NCI-H226 (cell line): ENCODE data around the gene SYMPK.

Experiments
- DNase-seq: peaks from one replicate; pipeline ENCODE4 v3.0.0-alpha.2; 2015

SYMPK gene

DNA sequence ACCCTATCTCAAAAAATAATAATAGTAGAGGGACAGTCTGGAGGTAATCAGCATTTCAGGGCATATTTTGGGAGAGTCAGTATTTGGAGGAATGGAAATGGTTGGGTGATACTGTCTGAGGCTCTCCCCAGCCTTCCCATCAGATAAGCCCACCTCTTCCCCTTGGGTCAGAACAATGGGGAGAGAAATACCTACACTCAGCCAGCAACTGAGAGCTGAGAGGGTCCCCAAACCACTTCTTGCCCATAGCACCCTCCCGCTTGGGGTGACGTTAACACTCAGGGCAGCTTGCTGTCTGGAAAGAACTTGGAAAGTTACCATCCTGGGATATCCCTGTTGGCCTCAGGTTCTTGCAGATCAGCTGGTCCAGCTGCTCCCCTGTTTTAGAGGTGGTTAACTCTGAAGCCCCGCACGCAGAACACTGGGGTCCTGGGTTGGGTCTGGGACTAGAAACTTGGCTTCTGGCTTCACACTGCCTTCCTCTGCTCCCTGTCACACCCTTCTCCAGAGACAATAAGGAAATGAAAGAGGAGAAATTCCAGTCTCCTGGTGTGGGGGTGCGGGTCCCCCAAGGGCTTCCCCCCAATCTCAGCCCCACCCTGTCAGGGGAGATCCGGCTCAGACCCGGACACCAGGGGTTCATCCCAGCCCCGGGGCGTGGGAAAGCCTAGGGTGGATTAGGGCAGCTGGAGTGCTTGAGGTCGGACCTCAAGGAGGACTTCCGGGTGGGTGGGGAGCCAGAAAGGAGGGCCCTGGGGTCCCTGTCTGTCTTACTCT lies 3.6 kb upstream of the SYMPK start:
- DNase-seq = no peak

DNA sequence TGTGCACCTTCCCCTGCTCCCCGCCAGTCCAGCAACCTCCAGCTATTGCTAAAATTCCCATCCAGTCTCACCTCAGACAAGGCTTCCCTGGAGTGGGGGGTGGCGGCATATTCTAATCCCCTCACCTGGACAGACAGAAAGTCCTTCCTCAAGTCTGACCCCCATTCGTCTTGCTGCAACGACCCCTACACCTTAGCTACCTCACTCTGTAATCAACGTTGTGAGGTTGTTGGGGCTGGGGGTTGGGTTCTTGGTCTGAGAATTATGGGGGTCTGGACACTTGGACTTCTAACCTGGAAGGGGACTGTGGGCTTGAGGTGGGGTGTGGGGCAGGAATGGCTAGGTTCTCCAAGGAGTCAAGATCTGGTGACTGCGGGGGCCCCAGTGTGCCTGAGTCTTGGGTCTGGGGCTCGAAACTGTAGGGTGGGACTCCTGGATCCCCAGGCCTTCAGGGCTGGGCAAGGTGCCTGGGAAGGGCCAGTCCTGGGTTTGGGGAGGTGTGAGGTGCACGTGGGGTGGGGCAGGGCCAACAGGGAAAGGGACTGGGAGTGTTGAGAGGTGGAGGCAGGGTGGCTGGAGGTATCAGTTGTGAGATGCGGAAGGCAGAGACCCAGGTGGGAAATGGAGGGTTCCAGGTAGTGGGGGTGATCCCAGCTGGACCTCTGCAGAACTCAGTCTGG lies 2.5 kb upstream of the SYMPK start:
- no peak for DNase-seq

DNA sequence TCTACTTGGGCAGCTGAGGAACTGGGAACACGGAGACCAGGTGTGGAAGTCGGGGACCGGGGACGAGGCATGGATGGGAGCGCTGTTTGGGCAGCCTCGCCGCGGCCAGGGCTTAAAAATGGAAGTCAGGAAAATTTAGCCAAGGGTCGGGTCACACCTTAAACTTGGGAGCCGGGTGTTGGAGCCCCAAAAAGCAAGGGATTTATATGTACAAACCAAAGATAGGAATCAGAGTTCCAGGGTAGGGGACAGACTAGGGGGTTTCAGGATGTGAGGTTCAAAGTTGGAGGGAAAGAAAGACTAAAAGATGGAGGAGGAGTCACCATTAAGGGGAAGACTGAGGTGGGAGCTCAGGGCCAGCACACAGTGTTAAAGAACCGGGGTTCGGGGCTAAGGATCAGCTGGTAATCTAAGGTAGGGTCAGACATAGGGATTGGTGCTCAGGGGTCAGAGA lies 1.7 kb upstream of the SYMPK start:
- no peak for DNase-seq

DNA sequence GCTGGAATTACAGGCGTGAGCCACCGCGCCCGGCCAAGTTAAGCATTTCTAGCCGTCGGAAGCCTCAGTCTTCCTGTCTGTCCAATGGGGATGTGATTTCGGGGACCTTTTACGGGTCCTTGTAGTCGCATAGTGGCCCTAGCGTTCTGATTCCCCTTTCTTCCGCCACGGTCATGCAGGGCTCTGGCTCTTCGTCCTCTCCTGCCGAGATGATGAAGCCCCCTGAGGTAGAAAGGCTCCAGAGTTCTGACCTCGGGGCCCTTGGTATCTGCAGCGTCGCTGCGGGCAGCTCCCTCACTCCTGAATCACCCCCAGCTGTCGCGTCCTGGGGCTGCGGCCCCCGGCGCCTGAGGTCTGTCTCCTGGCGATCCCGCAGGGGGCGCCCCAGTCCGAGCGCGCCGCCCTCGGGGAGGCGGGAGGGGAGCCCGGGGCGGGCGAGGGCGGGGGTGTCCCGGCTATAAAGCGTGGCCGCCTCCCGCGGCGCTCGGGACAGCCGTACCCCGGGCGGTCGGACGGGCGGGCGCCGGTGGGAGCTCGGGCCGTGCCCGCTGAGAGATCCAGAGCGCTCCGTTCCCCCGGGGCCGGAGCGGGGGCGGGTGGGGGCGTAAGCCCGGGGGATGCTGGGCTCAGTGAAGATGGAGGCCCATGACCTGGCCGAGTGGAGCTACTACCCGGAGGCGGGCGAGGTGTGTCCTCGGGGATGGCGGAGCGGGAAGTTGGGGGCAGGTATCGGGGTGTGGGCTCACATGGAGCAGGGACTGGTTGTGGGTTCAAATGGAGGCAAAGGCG lies 1.1 kb upstream of the SYMPK start, which contains the start of gene FOXA3:
Gene FOXA3, plus strand, starts transcription at position 487 of the 789 bp plus-strand sequence. Its CDS starts 131 bp downstream, at position 618.
- DNase-seq = no peak

DNA sequence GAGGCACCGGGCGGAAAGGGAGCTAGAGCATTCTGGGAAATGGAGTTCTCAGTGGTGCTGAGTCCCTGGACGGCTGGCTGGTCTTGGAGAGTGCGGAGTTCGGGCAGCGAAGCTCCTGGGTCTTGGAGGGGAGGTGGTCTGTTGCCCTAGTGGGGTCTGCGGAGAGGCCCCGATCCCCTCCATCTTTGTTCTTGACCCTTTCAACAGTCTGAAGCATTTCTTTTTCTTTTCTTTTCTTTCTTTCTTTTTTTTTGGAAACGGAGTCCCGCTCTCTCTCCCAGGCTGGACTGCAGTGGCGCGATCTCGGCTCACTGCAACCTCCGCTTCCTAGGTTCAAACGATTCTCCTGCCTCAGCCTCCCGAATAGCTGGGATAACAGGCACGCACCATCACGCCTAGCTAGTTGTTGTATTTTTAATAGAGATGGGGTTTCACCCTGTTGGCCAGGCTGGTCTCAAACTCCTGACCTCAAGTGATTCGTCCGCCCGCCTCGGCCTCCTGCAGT lies 440 bp upstream of the SYMPK start:
- no peak for DNase-seq

DNA sequence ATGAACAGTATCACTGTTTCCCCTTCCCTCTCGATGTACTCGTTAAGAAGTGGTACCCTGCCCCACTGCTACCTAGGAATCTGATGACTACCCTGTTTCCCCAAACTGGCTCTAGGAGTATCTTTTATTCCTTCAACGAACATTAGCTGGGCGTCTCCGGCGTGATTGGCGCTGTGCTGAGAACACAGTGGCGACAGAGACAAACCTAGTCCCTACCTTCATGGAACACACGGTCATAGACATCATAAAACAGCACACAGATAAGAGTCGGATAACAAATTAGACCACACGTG lies 730 bp downstream of the SYMPK start:
- DNase-seq = no peak

DNA sequence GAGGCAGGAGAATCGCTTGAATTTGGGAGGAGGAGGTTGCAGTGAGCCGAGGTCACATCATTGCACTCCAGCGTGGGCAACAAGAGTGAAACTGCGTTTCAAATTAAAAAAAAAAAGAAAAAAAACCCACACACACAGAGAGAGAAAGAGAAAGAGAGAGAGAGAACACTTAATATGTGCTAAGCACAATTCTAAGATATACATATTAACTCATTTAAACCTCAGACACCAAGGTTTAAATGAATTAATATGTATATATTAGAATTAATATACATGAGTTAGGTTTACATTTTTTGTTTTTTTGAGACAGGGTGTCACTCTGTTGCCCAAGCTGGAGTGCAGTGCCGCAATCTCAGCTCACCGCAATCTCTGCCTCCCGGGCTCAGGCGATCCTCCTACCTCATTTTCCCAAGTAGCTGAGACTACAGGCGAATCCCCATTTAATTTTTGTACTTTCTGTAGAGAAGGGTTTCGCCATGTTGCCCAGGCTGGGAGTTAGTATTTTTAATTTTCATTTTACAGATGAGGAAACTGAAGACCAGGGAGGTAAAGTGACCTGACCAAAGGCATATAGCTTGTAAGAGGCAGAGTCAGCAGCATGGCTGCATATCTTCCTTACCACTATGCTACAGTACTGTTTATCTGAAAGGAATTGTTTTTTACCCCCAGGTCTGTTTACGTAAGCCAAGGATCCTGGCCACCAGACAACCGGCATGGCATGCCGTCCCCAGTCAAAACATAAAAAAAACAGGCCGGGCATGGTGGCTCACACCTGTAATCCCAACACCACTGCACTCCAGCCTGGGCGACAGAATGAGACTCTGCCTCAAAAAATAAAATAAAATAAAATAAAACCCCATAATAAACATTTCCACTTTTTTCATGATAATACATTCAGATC lies 2.3 kb downstream of the SYMPK start:
- no peak for DNase-seq

DNA sequence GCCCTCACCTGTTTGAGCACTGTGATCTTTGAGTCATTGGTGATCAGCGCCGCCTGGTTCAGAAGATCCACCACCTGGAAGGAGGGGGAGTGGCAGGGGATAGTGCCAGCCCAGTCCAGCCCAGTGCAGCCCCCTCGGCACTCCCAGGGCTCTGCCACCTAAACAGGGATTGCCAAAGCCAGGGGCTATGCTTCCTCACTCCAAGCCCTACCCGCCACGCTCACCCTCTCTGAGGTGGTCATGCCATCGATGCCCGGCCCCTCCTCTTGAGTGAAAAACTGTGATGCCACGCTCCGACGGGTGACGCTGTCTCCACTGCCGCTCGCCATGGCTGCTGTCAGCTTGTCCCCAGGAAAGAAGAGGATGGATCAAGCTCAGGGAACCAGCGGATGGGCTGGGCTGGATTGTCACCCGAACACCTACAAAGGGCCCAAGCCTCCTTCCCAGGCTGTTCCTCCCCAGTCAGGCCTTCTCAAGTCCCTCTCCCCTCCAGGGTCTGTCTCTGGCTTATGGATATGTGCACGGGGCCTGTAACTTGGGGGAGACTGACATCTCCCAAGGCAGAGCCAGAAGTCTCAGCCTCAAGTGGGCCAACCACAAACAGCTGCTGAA lies 8.7 kb downstream of the SYMPK start:
- DNase-seq = no peak

DNA sequence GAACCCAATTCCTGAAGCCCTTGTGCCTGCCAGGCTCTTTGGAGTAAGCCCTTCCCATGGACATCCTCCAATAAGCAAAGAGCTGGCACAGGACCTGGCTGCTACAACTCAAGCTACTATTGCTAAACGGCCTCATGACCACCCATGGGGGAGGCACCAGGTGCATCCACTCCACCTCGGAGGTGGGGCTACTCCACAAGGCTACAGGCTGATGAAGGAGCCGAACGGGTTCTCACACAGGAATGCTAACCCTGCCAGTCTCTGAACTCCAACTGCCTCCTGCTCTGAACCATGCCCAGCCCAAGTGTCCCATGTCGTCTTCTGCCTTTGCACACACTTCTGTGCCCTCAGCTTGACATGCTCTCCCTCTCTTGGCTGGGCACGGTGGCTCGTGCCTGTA lies 10.0 kb downstream of the SYMPK start:
- DNase-seq = no peak

DNA sequence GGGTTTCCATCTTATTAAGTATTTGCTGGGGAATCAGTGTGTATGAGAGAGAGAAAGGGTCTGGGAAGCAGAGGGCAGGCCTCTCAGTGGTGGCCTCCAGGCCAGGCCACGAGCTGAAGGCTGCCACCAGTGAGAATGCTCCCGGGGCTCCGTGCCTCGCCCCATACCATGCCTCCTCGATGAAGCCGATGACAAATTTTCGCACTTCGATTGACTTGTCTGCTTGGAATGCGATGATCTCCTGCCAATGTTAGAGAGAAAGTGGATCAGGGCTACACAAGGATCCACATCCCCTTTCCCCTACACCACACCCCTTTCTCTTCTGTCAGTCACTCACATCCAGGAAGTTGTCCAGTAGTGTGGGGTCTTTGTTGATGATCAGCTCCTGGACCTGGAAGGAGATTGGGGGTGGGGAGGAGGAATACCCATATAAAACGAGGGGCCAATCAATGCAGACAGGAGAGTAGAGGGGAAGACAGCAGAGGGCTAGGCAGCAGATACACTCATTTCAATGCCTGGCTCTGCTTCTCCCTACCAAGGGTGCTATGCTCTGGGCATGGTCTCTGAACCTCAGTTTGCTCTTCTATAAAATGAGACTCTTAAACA lies 10.7 kb downstream of the SYMPK start:
- DNase-seq = no peak

DNA sequence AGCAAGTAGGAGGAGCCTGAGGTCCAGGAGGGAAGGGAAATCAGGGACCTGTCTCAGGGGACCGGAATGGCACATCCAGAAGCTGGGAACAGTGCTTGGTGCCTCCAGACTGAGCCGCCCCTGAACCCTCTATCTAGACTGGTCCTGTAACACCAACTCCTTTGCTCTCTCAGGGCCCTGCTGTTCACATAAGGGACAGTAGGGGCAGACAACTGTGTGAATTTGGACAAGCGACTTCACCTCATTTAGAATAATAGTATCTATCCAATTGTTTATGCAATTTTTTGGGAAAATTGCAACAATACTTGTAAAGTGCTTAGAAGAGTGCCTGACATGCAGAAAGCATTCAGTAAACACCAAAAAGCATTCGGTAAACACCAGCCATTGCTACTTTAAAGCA lies 14.0 kb downstream of the SYMPK start:
- no peak for DNase-seq

DNA sequence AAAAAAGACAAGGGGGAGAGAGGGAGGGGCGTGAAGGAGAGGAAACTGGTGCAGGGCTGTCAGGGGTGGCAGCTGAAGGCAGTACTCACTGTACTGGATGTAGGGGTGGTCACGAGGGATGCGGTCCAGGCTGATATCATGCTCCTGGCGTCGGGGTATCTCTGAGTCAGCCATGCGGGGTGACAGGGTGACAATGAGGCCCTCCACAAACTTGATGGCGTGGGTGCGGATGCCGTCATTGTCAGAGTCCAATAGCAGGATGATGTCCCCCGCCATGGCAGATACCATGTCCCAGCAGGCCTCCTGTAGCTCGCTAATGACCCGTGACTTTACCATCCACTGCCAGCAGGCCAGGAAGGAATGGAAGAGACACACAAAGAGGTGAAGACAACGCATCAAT lies 15.3 kb downstream of the SYMPK start:
- DNase-seq = no peak

DNA sequence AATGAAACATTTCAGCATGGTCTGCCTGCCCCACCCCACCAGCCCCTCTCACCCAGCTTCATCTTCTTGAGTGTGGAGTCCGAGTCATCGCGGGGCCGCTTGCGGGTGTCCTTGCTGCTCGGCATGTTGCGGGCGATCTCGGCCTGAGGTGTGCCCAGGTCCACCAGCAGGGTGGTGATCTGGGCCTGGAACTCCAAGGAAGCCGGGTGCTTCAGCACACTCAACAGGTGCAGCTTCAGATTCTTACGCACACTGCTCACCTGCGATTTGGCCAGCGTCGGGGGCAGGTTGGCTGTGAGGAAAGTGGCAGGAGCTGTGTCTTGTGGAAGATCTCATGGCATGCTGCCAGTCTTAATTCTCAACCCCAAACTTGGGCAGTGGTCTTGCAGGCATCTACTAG lies 20.7 kb downstream of the SYMPK start:
- DNase-seq = no peak

DNA sequence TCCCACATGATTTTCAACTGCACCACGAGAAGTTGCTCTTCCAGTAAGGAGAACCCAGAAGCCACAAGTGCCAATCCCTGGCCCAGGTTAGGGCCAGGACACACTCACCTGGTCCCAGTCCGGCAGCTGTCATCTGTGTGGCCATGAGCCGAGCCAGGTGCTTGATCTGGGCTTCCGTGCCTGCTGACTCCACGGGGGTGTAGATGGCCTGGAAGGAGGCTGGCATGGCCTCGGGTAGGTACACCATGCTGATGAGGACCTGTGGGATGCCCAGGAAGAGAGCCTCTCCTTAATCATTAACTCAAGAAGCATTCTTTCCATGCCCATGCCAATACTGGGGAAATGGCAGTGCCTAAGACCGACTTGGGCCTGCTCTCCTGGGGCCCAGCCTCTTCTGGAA lies 28.0 kb downstream of the SYMPK start:
- no peak for DNase-seq

DNA sequence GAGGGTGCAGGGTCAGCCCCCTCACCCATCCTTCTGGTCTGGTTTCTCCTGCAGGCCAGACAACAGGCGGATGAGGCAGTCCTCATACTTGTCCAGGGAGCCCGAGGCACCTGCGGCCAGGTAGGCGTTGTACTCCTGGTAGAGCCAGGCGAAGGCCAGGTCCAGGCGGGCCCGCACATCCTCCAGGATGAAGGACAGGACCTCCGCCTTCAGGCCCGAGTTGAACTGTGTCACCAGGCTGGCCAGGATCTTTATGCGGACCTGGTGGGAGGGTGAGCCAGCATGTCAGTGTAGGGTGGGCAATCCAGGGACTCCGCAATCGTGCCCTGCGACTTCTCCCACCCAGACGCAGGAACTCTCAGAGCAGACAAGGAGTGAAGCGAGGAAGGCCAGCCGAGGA lies 34.0 kb downstream of the SYMPK start:
- DNase-seq = no peak

DNA sequence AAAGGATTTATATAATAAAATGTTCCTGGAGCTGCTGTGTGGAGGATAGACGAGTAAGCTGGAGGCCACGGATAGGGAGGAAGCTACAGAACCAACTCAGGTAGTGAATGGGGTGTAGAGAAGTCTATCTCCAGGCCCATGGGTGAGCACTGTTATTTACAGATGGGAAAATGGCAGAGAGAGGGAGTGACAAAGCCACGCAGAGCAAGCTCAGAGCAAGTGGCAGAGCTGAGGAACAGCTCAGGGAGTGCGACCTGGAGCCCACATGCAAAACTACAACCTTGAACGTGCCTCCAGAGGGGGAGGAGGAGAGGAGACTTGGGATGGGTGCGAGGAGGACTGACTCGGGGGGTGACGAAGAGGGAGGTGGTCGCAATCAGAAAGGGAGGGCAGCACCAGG lies 34.4 kb downstream of the SYMPK start:
- DNase-seq = no peak

DNA sequence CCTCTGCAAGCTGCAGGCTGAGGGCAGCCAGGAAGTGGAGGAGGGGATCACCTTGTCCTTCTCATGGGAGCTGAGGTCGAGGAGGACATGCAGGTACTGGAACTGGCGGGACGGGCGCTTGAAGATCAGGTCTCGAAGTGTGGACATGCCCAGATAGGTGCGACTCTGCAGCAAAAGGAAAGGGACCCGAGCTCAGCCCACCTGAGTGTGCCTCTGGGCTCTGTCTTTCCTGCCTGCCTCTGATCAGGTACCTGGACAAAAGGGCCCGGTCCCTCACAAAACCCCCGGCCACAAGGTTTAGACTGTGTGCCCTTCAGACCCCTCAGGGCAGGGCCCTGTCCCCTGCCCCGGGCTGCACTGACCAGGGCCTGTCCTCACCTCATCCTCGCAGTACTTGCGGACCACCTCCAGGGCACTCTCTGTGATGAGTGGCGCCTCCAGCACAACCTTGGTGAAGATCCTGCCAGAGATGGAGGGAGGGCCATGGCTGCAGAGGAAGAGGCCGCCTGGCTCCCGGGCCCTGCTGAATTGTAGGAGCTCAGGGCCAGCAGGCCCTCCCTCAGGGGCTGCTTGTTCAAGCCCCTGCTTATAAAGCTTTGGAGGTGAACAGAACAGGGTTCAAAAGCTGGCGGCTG lies 35.4 kb downstream of the SYMPK start:
- no peak for DNase-seq

DNA sequence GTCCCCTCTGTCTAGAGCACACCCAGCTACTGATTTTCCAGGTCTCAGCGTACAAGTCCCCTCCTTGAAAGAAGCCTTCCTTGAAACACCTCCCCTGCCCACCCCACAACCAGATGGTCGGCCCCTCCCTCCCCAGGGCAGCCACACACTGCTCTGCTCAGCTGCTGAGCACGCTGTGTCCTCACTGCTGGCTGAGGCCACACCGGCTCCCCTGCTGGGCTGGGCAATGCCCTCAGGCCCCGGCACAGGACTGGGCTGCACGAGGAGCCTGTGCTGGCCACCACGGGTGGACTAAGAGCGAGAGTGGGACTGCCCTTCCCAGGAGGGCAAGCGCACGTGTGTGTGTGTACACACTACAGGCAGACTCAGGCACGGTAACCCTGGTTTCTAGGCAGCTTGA lies 36.0 kb downstream of the SYMPK start:
- DNase-seq = no peak

DNA sequence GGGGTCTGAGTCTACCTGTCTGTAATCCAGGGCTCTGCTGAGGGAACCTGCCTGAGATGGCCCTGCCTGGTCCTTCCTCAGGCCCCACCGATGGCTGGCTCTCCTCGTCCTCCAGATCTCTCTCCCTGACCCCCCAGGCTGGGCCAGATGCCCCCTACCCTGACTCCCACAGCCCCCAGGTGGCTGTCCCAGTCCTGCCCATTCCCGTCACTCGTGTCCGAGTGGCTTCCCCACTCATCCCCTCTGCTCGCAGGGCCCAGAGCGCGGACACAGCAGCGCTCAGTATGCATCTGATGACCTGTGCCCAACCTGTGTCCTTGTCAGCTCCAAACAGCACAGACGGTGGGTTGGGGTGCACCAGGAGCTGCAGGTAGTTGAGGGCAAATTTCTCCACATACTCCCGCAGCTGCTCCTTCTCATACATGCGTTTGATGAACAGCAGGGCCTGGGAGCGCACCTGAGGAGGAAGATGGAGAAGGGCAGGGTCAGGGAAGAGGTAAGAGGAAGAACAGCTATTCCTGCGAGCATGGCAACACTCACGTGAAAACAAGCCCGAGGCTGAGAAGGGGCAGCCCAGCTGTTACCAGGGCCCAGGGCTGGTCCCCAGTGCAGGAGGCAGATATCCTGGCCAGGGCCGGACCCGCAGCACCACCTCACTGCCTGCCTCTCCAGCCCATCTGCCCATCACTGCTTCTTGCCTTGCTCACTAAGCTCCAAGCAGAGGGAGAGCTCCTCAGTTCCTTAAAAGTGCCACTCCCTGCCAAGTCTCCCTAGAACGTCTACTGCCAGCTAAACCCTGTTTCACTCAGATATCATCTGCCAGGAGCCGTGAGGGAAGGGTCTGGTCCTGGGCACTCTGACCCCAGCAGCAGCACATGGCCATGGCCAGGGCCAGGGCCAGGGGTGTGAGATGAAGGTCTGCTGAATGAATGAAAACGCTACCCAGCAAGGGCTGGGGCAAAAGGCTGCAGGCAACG lies 36.7 kb downstream of the SYMPK start:
- no peak for DNase-seq

DNA sequence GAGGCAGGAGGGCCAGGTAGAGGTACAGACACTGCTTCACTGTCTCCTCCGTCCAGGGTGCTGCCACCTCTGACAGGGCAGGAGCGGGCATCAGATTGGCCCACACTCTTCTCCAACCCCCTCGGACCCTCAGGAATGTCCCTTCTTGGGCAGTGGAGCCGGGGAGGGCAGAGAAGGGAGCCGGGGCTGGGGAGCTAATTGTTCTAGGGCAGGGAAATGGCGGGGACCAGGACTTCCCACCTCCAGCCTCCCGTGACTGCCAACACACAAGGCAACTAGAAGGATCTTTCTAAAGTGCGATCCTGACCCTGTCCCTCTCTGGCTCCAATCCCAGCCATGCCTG lies 37.7 kb downstream of the SYMPK start:
- DNase-seq = no peak
